Measurements from ENCODE around the gene TM9SF3.
"Not testable (repeated sequence)": the region's sequence is repeated elsewhere in the genome, so short reads cannot be mapped to it uniquely, and the experiment has no call there.

The TM9SF3 gene

DNA sequence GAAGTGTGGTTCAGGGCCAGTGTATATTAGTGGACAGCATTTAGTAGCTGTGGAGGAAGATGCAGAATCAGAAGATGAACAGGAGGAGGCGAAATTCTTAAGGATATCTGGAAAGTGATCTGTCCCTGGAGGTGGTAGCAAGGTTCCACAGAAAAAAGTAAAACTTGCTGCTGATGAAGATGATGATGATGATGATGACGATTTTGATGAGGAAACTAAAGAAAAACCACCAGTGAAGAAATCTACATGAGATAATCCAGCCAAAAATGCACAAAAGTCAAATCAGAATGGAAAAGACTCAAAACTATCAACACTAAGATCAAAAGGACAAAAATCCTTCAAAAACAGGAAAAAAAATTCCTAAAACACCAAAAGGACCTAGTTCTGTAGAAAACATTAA, 26.3 kb downstream of the TM9SF3 start:
- peaks cover 8% of the 10 kb centered on the region for H3K4me1 ChIP-seq (ENCODE audit: control insufficient read depth, insufficient read depth, low read length)
- no peaks in the 10 kb centered on the region for H3K9me3 ChIP-seq (replicated peaks; ENCODE audit: low read length)
- H3K4me3 ChIP-seq (ENCODE audit: low read length) = no peak overlapping the region
- H3K36me3 ChIP-seq (ENCODE audit: insufficient read depth, low read length) = peaks cover 50% of the 10 kb centered on the region
- H3K27me3 ChIP-seq (ENCODE audit: control insufficient read depth, insufficient read depth, low read length) = no peaks in the 10 kb centered on the region
- no peak overlapping the region for H3K4me2 ChIP-seq (ENCODE audit: low read length)
- no peak overlapping the region for H3K9ac ChIP-seq (ENCODE audit: low read depth, low read length)

DNA sequence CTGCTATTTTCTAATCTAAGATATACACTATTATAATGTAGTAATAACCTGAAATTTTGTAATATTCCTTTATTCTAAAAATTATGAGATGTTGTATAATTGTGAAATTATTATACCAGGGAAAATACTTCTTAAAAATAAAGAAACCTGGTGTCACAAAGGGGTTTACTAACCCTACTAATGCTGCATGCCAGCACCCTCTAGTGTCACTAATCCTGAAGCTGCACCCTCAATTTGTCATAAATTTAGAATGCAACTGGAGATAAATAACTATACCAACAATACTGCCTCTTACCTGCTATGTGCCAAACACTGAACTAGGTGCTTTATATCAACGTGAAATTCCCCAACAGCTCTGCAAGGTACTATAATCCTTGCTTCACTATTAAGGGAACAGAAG, 30.8 kb downstream of the TM9SF3 start:
- Histone ChIP-seq H3K36me3 (ENCODE audit: insufficient read depth, low read length) (peaks cover 64% of the 10 kb centered on the region), H3K27me3 (ENCODE audit: control insufficient read depth, insufficient read depth, low read length) (no peaks in the 10 kb centered on the region), H3K9ac (ENCODE audit: low read depth, low read length) (no peak overlapping the region), H3K4me3 (ENCODE audit: low read length) (no peak overlapping the region), H3K4me2 (ENCODE audit: low read length) (no peak overlapping the region), H3K4me1 (ENCODE audit: control insufficient read depth, insufficient read depth, low read length) (peaks cover 3% of the 10 kb centered on the region), H3K9me3 (replicated peaks; ENCODE audit: low read length) (no peaks in the 10 kb centered on the region)

DNA sequence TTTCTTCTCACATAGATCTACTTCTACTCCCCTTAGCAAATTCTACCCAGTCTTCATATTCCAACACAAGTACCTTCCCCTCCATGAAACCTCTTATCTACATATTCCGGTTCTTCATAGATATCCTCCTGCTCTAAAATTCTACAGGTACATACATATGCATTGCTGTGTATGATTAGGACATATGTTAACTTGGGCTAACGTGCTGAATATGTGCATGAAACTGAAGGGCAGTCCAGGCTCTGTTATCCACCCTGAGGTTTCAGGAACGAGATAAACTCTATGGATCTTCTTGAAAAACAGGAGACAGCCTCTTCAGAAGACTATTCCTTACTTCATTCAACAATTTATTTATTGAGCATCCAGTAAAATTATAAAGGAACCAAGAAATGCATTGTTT, 31.5 kb downstream of the TM9SF3 start:
- Histone ChIP-seq H3K4me3 (ENCODE audit: low read length) (no peak overlapping the region), H3K4me1 (ENCODE audit: control insufficient read depth, insufficient read depth, low read length) (no peaks in the 10 kb centered on the region), H3K9me3 (replicated peaks; ENCODE audit: low read length) (no peaks in the 10 kb centered on the region), H3K27me3 (ENCODE audit: control insufficient read depth, insufficient read depth, low read length) (no peaks in the 10 kb centered on the region), H3K4me2 (ENCODE audit: low read length) (no peak overlapping the region), H3K9ac (ENCODE audit: low read depth, low read length) (no peak overlapping the region), H3K36me3 (ENCODE audit: insufficient read depth, low read length) (peaks cover 62% of the 10 kb centered on the region)

DNA sequence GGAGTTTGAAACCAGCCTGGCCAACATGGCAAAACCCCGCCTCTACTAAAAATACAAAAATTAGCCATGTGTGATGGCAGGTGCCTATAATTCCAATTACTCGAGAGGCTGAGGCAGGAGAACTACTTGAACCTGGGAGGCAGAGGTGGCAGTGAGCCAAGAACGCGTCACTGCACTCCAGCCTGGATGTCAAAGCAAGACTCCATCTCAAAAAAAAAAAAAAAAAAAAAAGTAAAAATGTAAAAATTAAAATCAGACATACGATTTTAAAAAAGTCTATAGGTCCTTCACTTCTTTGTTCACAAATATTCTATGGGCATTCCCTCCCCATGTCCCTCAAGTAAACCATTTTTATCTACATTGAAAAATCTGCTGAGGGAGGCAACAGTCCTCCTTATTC, 38.2 kb downstream of the TM9SF3 start:
- no peaks in the 10 kb centered on the region for H3K4me1 ChIP-seq (ENCODE audit: control insufficient read depth, insufficient read depth, low read length)
- H3K9ac ChIP-seq (ENCODE audit: low read depth, low read length) = no peak overlapping the region
- H3K4me3 ChIP-seq (ENCODE audit: low read length) = no peak overlapping the region
- H3K4me2 ChIP-seq (ENCODE audit: low read length) = no peak overlapping the region
- H3K36me3 ChIP-seq (ENCODE audit: insufficient read depth, low read length) = peaks cover 55% of the 10 kb centered on the region
- H3K9me3 ChIP-seq (replicated peaks; ENCODE audit: low read length) = no peaks in the 10 kb centered on the region
- no peaks in the 10 kb centered on the region for H3K27me3 ChIP-seq (ENCODE audit: control insufficient read depth, insufficient read depth, low read length)

DNA sequence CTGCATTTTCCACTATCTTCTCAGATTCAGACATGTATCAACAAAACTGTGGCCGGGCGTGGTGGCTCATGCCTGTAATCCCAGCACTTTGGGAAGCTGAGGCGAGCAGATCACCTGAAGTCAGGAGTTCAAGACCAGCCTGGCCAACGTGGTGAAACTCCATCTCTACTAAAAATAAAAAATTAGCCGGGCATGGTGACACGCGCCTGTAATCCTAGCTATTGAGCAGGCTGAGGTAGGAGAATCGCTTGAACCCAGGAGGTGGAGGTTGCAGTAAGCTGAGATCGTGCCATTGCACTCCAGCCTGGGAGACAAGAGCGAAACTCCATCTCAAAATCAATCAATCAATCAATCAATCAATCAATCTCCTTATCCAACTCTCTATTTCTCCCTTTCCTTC, 41.3 kb downstream of the TM9SF3 start:
- H3K9ac ChIP-seq (ENCODE audit: low read depth, low read length); H3K4me1 ChIP-seq (ENCODE audit: control insufficient read depth, insufficient read depth, low read length); H3K27me3 ChIP-seq (ENCODE audit: control insufficient read depth, insufficient read depth, low read length); H3K4me3 ChIP-seq (ENCODE audit: low read length); H3K4me2 ChIP-seq (ENCODE audit: low read length); H3K9me3 ChIP-seq (replicated peaks; ENCODE audit: low read length): not testable (repeated sequence)
- peaks cover 41% of the 10 kb centered on the region for H3K36me3 ChIP-seq (ENCODE audit: insufficient read depth, low read length)

DNA sequence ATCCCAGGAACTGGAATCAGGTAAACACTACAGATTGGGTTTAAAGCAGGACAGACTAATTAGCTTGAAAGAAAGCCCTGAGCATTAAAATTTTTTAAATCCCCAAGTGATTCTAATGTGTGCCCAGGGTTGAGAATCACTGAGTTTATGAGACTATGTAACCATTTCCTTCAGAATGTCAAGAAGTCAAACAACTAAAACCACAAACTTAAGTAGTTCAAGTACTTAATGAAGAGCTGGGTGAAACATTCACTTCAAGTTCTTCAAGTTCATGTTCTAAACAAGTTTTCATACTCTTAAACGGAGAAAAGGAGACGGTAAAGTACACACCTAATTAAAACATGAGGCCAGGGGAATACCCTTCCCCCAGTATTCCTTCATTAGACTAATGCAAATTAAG, 44.9 kb downstream of the TM9SF3 start:
- Histone ChIP-seq H3K4me3 (ENCODE audit: low read length) (no peak overlapping the region), H3K9me3 (replicated peaks; ENCODE audit: low read length) (no peaks in the 10 kb centered on the region), H3K27me3 (ENCODE audit: control insufficient read depth, insufficient read depth, low read length) (no peaks in the 10 kb centered on the region), H3K4me2 (ENCODE audit: low read length) (no peak overlapping the region), H3K4me1 (ENCODE audit: control insufficient read depth, insufficient read depth, low read length) (no peaks in the 10 kb centered on the region), H3K36me3 (ENCODE audit: insufficient read depth, low read length) (peaks cover 35% of the 10 kb centered on the region), H3K9ac (ENCODE audit: low read depth, low read length) (no peak overlapping the region)

DNA sequence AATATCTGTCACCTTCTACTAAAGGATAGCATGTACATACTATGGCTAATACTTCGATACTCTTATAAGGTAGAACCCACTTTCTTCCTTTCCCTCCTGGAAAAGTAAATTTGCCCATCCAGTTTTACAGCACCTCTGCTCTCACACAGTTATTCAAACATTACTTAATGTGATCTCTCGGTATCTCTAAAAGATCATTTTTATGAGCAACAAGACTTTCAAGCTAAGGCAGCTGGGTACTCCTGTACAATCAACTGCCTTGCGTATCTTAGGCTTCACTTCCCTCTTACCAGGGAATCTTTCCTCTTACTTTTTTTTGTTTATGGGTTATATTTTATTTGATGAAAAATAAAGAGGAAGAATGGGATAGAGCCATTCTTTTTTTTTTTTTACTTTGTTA, 46.6 kb downstream of the TM9SF3 start:
- H3K27me3 ChIP-seq (ENCODE audit: control insufficient read depth, insufficient read depth, low read length) = no peaks in the 10 kb centered on the region
- peaks cover 27% of the 10 kb centered on the region for H3K36me3 ChIP-seq (ENCODE audit: insufficient read depth, low read length)
- H3K4me1 ChIP-seq (ENCODE audit: control insufficient read depth, insufficient read depth, low read length) = no peaks in the 10 kb centered on the region

DNA sequence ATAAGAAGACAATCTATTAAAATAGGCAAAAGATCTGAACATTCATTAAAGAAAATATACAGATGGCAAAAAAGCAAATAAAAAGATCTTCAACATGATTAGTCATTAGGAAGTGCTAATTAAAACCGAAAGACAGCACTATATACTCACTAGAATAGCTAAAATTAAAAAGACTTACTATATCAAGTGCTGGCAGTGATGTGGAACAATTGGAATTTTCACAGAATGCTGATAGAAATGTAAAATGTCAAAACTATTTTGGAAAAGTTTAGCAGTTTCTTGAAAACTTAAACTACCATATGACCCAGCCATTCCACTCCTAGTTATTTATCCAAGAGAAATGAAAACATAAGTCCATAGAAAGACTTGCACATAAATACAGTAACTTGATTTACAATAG, 48.1 kb downstream of the TM9SF3 start:
- Histone ChIP-seq H3K4me2 (ENCODE audit: low read length) (no peak overlapping the region), H3K9ac (ENCODE audit: low read depth, low read length) (no peak overlapping the region), H3K36me3 (ENCODE audit: insufficient read depth, low read length) (peaks cover 32% of the 10 kb centered on the region), H3K9me3 (replicated peaks; ENCODE audit: low read length) (no peaks in the 10 kb centered on the region), H3K27me3 (ENCODE audit: control insufficient read depth, insufficient read depth, low read length) (no peaks in the 10 kb centered on the region), H3K4me1 (ENCODE audit: control insufficient read depth, insufficient read depth, low read length) (no peaks in the 10 kb centered on the region), H3K4me3 (ENCODE audit: low read length) (no peak overlapping the region)

More for the DNA sequence above, 46.6 kb downstream of the TM9SF3 start:
- no peak overlapping the region for H3K9ac ChIP-seq (ENCODE audit: low read depth, low read length)
- no peak overlapping the region for H3K4me2 ChIP-seq (ENCODE audit: low read length)
- no peaks in the 10 kb centered on the region for H3K9me3 ChIP-seq (replicated peaks; ENCODE audit: low read length)
- H3K4me3 ChIP-seq (ENCODE audit: low read length) = no peak overlapping the region

DNA sequence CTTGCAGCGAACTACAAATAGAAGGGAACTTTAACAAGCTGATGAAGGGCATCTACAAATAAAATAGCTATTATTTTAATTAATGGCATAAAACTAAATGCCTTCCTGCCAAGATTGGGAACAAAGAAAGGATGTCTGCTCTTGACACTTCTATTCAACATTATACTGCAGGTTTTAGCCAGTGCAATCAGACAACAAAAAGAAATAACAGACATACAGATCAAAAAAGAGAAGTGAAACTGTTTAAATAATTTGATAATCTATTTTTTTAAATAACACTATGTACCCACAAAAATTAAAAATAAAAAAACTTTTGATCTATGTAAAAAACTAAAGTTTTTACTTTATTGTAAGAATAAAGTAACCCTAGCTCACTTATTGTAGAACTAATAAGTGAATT, 50.7 kb downstream of the TM9SF3 start:
- Histone ChIP-seq H3K4me1 (ENCODE audit: control insufficient read depth, insufficient read depth, low read length) (no peaks in the 10 kb centered on the region), H3K9me3 (replicated peaks; ENCODE audit: low read length) (no peaks in the 10 kb centered on the region), H3K4me2 (ENCODE audit: low read length) (no peak overlapping the region), H3K36me3 (ENCODE audit: insufficient read depth, low read length) (peaks cover 39% of the 10 kb centered on the region), H3K4me3 (ENCODE audit: low read length) (no peak overlapping the region), H3K27me3 (ENCODE audit: control insufficient read depth, insufficient read depth, low read length) (no peaks in the 10 kb centered on the region), H3K9ac (ENCODE audit: low read depth, low read length) (no peak overlapping the region)

DNA sequence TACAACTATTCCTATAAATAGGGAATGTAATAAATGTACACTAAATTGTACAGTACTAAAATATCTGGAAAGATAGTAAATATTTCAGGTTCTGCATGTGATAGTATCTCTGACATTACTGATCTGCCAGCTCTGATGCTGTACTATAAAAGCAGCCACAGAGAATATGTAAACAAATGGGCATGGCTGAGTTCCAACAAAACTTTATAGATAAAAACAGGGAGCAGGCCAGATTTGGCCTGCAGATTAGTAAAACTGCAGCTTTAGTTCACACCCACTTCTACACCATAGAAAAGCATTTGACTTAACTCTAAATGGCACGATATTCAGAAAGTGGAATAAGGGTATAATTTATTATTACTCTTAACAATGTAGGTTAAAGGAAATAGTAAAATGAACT, 54.3 kb downstream of the TM9SF3 start:
- H3K4me3 ChIP-seq (ENCODE audit: low read length) = no peak overlapping the region
- no peaks in the 10 kb centered on the region for H3K4me1 ChIP-seq (ENCODE audit: control insufficient read depth, insufficient read depth, low read length)
- peaks cover 41% of the 10 kb centered on the region for H3K36me3 ChIP-seq (ENCODE audit: insufficient read depth, low read length)
- no peak overlapping the region for H3K9ac ChIP-seq (ENCODE audit: low read depth, low read length)
- no peaks in the 10 kb centered on the region for H3K9me3 ChIP-seq (replicated peaks; ENCODE audit: low read length)
- no peaks in the 10 kb centered on the region for H3K27me3 ChIP-seq (ENCODE audit: control insufficient read depth, insufficient read depth, low read length)
- H3K4me2 ChIP-seq (ENCODE audit: low read length) = no peak overlapping the region

DNA sequence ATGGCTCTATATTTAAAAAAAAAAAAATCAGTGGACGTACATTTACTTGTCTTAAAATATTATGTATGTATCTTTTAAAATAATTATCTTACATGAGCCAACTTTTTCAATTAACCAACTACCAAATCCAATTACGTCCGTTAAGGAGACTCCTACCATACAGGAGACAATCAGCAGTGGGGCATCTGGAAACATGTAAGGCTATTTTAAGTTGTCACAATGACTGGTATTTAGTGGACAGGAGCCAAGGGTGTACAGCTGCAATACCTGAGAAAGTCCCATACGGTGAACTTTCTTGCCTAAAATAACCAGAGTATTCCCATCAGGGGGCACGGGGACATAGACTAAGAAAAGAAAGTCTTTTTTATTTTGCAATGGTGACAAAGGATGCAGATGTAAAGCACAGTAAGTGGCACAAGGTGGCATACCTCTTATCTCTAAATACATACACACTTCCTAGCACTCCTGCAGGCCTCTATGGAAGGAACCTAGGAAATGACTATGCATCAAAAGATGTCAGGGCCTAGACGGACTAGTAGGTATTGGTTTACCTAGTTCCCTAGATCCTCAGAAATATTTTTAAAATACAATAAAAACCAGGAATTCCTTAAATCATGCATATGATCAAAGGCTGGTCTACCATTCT, 57.1 kb downstream of the TM9SF3 start:
- no peak overlapping the region for H3K4me2 ChIP-seq (ENCODE audit: low read length)
- peaks cover 62% of the 10 kb centered on the region for H3K36me3 ChIP-seq (ENCODE audit: insufficient read depth, low read length)
- no peak overlapping the region for H3K9ac ChIP-seq (ENCODE audit: low read depth, low read length)
- no peaks in the 10 kb centered on the region for H3K4me1 ChIP-seq (ENCODE audit: control insufficient read depth, insufficient read depth, low read length)
- no peak overlapping the region for H3K4me3 ChIP-seq (ENCODE audit: low read length)
- no peaks in the 10 kb centered on the region for H3K27me3 ChIP-seq (ENCODE audit: control insufficient read depth, insufficient read depth, low read length)
- H3K9me3 ChIP-seq (replicated peaks; ENCODE audit: low read length) = no peaks in the 10 kb centered on the region

DNA sequence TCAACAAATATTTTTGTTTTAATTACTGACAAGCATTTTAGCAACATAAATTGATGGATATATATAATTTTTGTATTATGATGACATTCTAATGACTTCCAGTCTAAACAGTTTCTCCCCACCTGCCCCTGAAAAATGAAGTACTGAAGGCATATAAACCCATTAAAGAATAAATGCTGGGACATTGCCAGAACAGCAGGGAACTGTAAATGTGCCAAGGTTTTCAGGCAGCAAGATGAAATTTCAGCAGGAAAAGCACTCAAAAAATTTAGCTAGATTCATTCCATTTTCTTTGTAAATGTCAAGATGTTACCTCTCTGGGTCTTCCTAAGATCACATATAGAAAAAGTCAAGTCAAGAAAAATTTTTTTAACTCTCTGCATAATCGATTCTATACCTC, 62.1 kb downstream of the TM9SF3 start:
- Histone ChIP-seq H3K4me2 (ENCODE audit: low read length) (no peak overlapping the region), H3K36me3 (ENCODE audit: insufficient read depth, low read length) (peaks cover 65% of the 10 kb centered on the region), H3K4me1 (ENCODE audit: control insufficient read depth, insufficient read depth, low read length) (no peaks in the 10 kb centered on the region)

More for the DNA sequence above, 62.1 kb downstream of the TM9SF3 start:
- Histone ChIP-seq H3K4me3 (ENCODE audit: low read length) (no peak overlapping the region), H3K9me3 (replicated peaks; ENCODE audit: low read length) (no peaks in the 10 kb centered on the region), H3K9ac (ENCODE audit: low read depth, low read length) (no peak overlapping the region), H3K27me3 (ENCODE audit: control insufficient read depth, insufficient read depth, low read length) (no peaks in the 10 kb centered on the region)
